HG03521 (cell line): ENCODE results near the gene PLA2G2A.

Experiments used
- ATAC-seq: cut with Tn5 transposase; IDR thresholded peaks from one replicate; pipeline ENCODE4 v1.9.1; 2021; ENCODE audit warnings: mild to moderate bottlenecking, moderate library complexity; ENCODE audit not compliant: unreplicated experiment

The PLA2G2A gene

GRCh38 chr1:19974822-19975416, 4.5 kb downstream of the PLA2G2A start:
- ATAC-seq: no peak

DNA sequence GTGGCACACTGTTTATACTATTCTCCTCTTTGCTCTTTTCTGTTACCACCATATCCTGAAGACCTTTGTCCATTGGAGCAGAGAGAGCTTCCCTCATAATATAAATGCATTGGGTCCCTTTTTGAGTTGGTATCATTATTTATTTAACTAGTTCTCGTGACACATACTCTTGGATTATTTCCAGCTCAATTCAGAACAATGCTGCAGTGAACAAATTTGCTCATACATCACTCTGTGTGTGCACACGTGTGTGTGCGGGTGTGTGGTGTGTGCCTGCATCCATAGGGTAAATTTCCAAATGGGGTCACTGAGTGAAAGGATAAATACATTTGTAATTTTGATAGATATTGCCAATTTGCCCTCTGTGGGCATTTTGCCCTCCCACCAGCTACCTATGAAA, 5.8 kb downstream of the PLA2G2A start:
- no peak for ATAC-seq

GRCh38 chr1:19971664-19972063, 7.8 kb downstream of the PLA2G2A start:
- ATAC-seq: no peak

DNA sequence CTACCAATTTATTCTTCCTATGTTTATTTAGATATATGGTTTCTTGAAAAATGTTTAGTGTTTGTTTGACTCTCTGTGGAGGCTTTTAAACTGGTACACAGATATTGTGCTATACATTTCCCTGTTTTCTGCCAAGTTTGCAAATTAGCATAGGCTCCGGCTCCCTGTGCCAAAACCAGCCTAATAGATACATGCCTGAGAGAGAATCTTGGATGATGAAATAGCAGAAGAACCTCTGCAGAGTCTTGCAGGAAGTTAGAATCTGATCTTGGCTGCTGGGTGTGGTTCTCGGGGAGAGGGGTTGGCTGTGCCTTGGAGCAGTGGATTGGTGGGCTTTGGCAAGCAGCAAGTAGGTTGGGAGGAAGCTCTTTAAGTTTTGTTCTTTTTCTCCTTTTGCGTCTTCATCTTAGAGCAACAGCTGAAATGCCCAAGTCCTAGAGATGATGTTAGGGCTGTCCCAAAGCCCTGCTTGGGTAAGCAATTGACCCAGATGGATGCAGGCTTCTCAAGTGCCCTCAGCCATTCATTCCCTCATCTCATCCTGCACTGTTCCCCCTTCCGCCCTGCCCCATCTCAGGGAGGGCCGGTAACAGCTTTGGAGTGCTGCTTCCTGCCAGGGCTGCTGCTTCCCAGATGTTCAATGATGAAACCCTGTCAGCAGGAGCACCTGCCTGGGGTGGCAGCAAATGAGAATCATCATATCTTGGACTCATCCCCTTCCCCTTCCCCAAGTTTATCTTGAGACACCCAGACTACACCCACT, 9.3 kb downstream of the PLA2G2A start:
- no peak for ATAC-seq

GRCh38 chr1:19967808-19968207, 11.6 kb downstream of the PLA2G2A start:
- ATAC-seq: no peak

- no peak for ATAC-seq
These were observed 14.9 kb downstream of the PLA2G2A start for GRCh38 chr1:19964542-19964941.

GRCh38 chr1:19963636-19964035, 15.8 kb downstream of the PLA2G2A start:
- ATAC-seq: no peak

GRCh38 chr1:19960591-19960990, 18.8 kb downstream of the PLA2G2A start:
- no peak for ATAC-seq

- ATAC-seq: no peak
These were observed 21.6 kb downstream of the PLA2G2A start for GRCh38 chr1:19957779-19958178.

DNA sequence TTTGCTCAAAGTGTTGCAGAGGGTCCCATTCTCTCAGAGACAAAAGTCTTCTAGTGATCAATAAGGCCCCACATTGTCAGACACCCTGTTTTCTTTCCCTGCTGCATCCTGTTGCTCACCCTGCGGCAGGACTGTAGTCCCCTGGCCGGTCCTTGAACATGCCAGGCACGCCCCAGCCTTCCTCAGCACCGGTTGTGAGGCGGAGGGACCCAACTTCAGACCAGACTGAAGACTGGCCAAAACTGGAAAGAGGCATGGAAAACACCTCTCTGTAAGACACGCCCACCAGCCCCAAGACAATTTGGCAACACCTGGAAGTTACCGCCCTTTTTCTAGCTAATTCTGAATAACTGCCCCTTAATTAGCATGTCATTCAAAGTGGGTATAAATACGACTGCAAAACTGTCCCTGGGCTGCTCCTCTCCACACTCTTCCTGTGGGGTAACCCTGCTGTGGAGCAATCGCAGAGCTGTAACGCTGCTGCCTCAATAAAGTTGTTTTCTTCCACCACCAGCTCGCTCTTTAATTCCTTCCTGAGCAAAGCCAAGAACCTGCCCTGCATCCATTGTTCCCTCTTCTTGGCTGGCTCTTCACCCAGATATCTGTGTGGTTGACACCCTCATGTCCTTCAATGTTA, 23.8 kb downstream of the PLA2G2A start:
- no peak for ATAC-seq

DNA sequence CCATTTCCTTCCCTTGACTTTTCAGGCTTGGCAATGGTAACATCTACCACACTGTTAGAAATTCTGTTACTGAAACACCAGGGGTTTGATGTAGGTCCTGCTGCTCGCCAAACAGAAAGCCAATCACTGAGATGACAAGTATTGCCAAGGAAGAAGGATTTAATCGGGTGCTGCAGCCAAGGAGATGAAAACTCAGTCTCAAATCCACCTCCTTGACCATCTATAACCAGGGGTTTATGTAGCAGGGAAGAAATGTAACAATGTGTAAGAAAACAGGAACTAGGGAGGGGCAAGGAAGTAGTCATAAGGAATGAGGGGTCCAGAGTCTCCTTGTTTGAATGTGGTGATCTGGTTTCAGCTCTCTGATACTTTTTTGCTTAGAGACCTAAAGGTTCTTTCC, 25.4 kb downstream of the PLA2G2A start:
- ATAC-seq: no peak

DNA sequence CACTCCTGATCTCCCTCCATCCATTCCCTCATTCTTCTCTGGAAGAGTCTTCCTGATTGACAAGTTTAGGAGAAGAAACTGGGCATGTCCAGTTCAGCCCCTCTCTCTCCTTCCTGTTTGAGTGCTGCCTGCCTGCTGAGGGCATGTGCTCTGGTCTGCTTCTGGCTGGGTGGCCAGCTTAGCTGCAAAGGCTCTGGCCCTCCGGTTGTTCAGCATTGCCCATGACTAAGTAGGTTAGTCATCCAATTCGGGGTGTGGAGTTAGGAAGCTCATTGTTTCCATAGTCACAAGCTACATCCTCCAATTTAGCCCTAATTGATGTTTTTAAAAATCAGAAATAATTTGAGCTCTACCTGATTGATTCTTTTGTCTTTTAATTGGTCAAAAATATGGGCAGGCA, 30.4 kb downstream of the PLA2G2A start:
- ATAC-seq: no peak

DNA sequence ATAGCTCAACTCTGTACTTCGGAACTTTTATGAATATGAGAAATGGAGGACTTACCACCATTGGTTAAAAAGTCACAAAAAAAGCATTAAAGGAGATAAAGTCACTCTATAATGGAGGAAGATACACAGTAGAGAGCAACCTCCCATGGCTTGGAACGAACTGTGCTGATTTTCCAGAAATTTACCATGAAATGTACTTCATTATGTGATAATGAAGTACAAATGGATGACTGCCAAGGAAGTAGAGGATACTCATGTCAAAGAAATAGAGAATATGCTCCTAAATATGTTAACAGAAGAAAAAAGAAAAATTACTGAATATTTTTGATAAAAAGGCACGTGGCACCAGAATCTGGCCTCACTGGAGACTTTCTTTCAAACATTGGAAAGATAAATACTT, 32.4 kb downstream of the PLA2G2A start:
- ATAC-seq: no peak

DNA sequence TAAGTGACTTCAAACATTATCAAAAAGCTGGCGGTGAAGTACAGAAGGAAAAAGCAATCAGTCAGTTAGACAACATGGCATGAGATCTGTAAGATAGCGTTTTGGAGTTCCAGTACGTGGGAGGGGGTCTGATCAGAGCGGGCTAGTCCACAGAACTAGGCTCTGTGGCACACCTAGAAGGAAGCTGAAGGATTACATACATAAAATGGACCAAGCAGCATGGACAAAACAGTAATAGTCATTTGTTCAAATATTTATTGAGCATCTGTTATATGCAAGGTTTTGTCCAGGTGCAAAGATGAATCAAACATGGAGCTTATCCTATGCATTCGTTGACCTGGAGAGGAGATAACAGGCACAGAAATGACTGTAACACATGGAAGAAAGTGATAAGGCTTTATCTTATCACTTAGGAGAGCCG, 33.1 kb downstream of the PLA2G2A start:
- no peak for ATAC-seq

GRCh38 chr1:19945914-19946313, 33.5 kb downstream of the PLA2G2A start:
- no peak for ATAC-seq

DNA sequence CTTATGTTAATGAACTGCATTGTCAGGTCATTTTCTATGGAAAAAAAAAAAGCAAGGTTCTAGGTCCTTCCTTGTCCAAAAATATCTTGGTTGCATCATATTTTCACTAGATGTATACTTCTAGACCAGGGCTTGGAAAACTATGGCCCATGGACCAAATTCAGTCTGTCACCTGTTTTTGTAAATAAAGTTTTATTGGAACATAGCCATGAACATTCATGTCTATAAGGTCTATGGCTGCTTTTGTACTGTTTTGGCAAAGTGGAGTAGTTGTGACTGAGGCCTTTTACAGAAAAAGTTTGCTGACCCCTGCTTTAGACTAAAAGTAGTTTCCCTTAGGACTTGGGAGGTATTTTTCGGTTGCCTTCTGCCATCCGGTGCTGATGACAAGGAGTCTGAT, 36.8 kb downstream of the PLA2G2A start:
- ATAC-seq: no peak

DNA sequence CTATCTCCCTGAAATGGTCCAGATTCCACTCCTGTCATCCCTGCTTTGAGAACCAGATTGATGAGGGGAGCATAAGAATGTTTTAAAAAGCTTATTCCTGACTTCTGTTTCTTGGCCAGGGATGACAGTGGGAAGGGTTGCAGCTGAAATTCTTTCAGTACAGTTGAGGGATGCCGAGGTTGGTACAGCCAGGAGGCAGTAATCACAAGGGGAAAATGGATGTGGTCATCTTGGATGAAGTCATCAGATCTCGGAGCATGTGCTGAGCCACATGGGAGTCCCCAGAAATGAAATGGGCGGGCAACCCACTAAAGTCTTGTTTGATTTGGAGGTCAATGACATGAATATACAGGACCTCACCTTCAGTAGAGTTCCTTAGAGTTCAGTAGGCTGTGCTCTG, 37.3 kb downstream of the PLA2G2A start:
- ATAC-seq: no peak

DNA sequence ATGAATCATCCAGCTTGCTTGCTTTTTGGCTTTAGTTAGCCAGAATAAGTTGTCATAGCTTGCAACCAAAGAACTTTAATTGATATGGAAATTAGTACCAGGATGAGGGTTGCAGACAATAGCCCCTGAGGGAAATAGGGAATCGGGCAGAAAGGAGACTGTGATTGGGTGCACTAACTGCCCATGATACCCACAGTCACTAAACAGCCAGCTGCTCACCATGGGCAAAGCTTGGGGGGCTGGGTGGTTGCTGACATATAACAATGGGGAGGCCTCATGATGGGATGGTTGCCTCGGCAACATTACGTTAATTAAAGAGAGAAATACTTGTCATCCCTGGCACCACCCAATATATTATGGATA, 38.2 kb downstream of the PLA2G2A start:
- ATAC-seq: no peak

DNA sequence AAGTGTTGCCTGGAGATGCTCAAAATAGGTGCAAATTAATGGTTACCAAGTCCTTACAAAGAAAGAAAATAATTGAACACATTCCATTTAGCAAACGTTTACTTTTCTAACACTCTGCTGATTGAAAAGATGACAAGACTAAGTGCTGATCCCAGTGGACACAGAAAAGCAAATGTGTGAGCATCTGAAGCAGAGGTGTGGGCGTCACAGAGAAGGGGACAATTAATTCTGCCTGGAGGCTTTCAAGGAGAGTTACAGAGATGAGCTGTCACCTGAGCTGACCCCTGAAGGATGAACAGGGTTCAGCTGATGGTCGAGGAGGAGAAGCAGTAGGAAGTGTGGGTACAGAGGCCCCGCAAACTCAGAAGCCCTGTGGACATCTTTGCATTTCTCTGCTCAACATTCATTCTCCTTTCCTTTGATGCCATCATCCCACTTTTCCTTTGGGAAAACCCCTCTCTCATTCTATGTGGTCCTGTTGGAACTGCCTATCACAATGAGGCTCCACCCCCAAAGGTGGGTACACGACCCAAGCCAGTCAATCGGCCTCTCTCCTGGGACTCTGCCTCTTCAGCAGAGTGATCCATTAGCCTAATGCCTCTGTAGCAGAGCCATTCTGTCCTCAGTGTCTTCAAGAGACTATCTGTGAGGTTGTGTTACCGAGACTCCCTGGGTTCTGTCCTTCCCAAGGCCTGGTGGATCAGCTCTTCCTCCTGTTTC, 38.8 kb downstream of the PLA2G2A start:
- no peak for ATAC-seq

- ATAC-seq: no peak
These were observed 40.9 kb downstream of the PLA2G2A start for GRCh38 chr1:19938472-19938871.

DNA sequence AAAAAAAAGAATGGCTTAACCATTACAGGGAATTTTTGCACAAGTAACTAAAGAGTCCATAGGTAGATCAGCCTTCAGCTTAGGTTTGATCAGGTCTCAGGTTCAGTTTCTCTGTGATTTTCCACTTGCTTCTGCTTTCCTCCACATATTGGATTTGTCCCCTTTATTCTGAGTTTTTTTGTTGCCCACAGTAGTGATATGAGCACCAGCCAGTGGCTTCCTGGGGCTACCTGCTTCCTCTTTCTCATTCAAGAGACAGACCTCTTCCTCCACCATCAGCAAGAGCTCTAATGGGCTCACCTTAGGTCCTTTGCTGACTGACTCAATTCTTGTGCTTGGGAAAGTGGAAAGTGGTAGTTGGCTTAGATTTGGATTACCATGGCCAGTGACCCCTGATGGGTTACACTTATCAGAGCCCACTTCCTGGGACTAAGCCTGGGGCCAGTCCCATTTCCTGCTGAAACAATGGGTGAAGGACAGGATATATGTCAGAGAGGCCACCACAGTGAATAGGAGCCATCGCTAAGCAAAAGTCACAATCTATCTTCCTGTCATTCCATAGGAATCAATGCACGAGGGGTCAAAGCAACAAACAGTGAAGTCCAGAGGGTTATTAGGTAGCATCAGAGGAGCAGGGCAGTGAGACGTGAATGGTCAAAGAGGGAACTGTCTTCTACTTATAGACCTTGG, 43.2 kb downstream of the PLA2G2A start:
- no peak for ATAC-seq
